B cell (primary cell): Measurements from ENCODE around the gene ZNF846. TPM values are rescaled to one million over a fixed set of nuclear protein-coding genes. Genes with fewer than 3 reads are reported as not detected.

Experiments
- ATAC-seq: fragments of 200-7000 bp; cut with Tn5 transposase; one replicate; pipeline ENCODE4 v1.10.0; 2021; ENCODE audit warnings: low read depth, mild to moderate bottlenecking, moderate number of reproducible peaks, moderate library complexity
- CTCF ChIA-PET: fragments of 350-600 bp; sonication (Branson Sonifier 250); formaldehyde crosslinking; loops from one replicate; lab custom pipeline; 2021; ENCODE audit warnings: antibody characterized with exemption, inconsistent platforms; lab: Charles Lee
- POLR2A ChIA-PET: fragments of 350-600 bp; sonication (Branson Sonifier 250); formaldehyde crosslinking; loops from one replicate; lab custom pipeline; 2021; ENCODE audit warnings: antibody characterized with exemption; lab: Charles Lee
- DNase-seq: peaks from one replicate; pipeline ENCODE4 v3.0.0; 2013
- H2AFZ ChIP-seq: 2 replicates; pipeline ENCODE4 v1.6.1; 2012; ENCODE audit warnings: mild to moderate bottlenecking, low read depth, low read length; ENCODE audit not compliant: insufficient read depth, poor library complexity, severe bottlenecking
- H3K27ac ChIP-seq, 2 donors: 1 replicate in 1 of 2; 2 replicates in 1 of 2; pipeline ENCODE4 v1.5.1; 2012 to 2013; ENCODE audit warnings: low read length in 2 of 2, mild to moderate bottlenecking in 2 of 2, moderate library complexity in 1 of 2
- H3K27me3 ChIP-seq, 4 experiments: fragments of 200-600 bp in 1 of 4; sonication (generic) in 1 of 4; replicated peaks in 1 of 4; 1 replicate in 2 of 4; 2 replicates in 2 of 4; pipeline versions ENCODE4 v1.6.1 to v1.7.0; 2013 to 2016; ENCODE audit warnings: low read length in 3 of 4, mild to moderate bottlenecking in 2 of 4, mixed read lengths in 1 of 4, moderate library complexity in 1 of 4; ENCODE audit not compliant: insufficient read depth in 4 of 4, control insufficient read depth in 3 of 4; ENCODE audit errors: control extremely low read depth in 1 of 4
- H3K36me3 ChIP-seq, 2 experiments: replicated peaks in 1 of 2; 1 replicate in 1 of 2; 2 replicates in 1 of 2; pipeline versions ENCODE4 v1.6.1 to v1.7.1; 2013; ENCODE audit warnings: low read length in 1 of 2; ENCODE audit not compliant: insufficient read depth in 2 of 2, control insufficient read depth in 1 of 2; ENCODE audit errors: control extremely low read depth in 1 of 2, extremely low read depth in 1 of 2
- H3K4me1 ChIP-seq, 2 donors: fragments of 200-600 bp in 1 of 2; sonication (generic) in 1 of 2; 1 replicate in 1 of 2; 2 replicates in 1 of 2; pipeline versions ENCODE4 v1.5.1 to v1.6.1; 2013 to 2017; ENCODE audit warnings: low read length in 2 of 2; ENCODE audit not compliant: control insufficient read depth in 2 of 2, insufficient read depth in 2 of 2
- H3K4me2 ChIP-seq: replicated peaks from 2 replicates; pipeline ENCODE3; 2012; ENCODE audit warnings: mild to moderate bottlenecking, low read depth, low read length; ENCODE audit not compliant: poor library complexity, severe bottlenecking
- H3K4me3 ChIP-seq, 5 experiments: fragments of 200-600 bp in 1 of 5; sonication (generic) in 1 of 5; 1 replicate in 3 of 5; 2 replicates in 2 of 5; pipeline versions ENCODE4 v1.5.1 to v1.7.0; 2011 to 2016; ENCODE audit warnings: low read length in 4 of 5, mild to moderate bottlenecking in 4 of 5, low read depth in 2 of 5, control low read depth in 1 of 5, moderate library complexity in 1 of 5; ENCODE audit not compliant: insufficient read depth in 1 of 5; ENCODE audit errors: control extremely low read depth in 1 of 5, extremely low read depth in 1 of 5
- H3K79me2 ChIP-seq: fragments of 200-600 bp; sonication (generic); one replicate; pipeline ENCODE4 v1.6.0; 2016; ENCODE audit warnings: low read length; ENCODE audit not compliant: control insufficient read depth, insufficient read depth
- H3K9ac ChIP-seq: fragments of 200-600 bp; sonication (generic); 2 replicates; pipeline ENCODE4 v1.6.1; 2017; ENCODE audit warnings: mild to moderate bottlenecking, low read length, moderate library complexity
- H3K9me3 ChIP-seq, 3 donors: one replicate each; pipeline versions ENCODE4 v1.6.1 to v1.7.1; 2013; ENCODE audit warnings: low read length in 2 of 3; ENCODE audit not compliant: control insufficient read depth in 2 of 3, insufficient read depth in 1 of 3; ENCODE audit errors: control extremely low read depth in 1 of 3
- H4K20me1 ChIP-seq: 2 replicates; pipeline ENCODE4 v1.6.0; 2012; ENCODE audit warnings: mild to moderate bottlenecking, low read length; ENCODE audit not compliant: insufficient read depth, control insufficient read depth, poor library complexity, severe bottlenecking
- H3K27ac Mint-ChIP-seq: one replicate; pipeline ENCODE4 v1.8.0; 2021; ENCODE audit warnings: mixed read lengths
- H3K27me3 Mint-ChIP-seq: one replicate; pipeline ENCODE4 v1.8.0; 2021; ENCODE audit warnings: mixed read lengths
- H3K4me1 Mint-ChIP-seq: one replicate; pipeline ENCODE4 v1.8.0; 2021; ENCODE audit warnings: mixed read lengths
- H3K4me3 Mint-ChIP-seq: one replicate; pipeline ENCODE4 v1.8.0; 2021; ENCODE audit warnings: mixed read lengths
- H3K9me3 Mint-ChIP-seq: one replicate; pipeline ENCODE4 v1.8.0; 2022; ENCODE audit warnings: mixed read lengths; ENCODE audit not compliant: insufficient read depth
- EZH2 ChIP-seq: IDR thresholded peaks from 2 replicates; pipeline ENCODE4 v1.6.1; 2012; ENCODE audit warnings: borderline replicate concordance, low read depth, mild to moderate bottlenecking, moderate library complexity, low read length; ENCODE audit not compliant: insufficient read depth, poor library complexity, severe bottlenecking
- WGBS: methylation state at CpG from one replicate; pipeline ENCODE4 v1.1.5; 2013; ENCODE audit warnings: missing lambda C conversion rate; ENCODE audit not compliant: insufficient coverage; 5-methylcytosine and 5-hydroxymethylcytosine counted together
- intact Hi-C: fragments of 100-400 bp; cut with micrococcal nuclease; formaldehyde crosslinking; loops from one replicate; pipeline ENCODE4 v1.10.0; 2022
- polyA plus RNA-seq: library from polyadenylated mRNA; depleted of rRNA; stranded (reverse); fragments of >200 nt; gene quantifications from 2 replicates; pipeline ENCODE4 v1.2.3, GENCODE V29; 2012
- total RNA-seq, 2 donors: library from RNA; stranded (reverse); fragments of 120-200 nt in 1 of 2; gene quantifications; 1 replicate in 1 of 2; 2 replicates in 1 of 2; pipeline versions ENCODE4 v1.2.3 to v1.2.4, GENCODE V29; 2013 to 2022
- TF ChIP-seq, protein P1 (sequence below): fragments of 200-600 bp; IDR thresholded peaks from one replicate; pipeline ENCODE4 v1.8.0; 2022; ENCODE audit warnings: antibody characterized with exemption, mild to moderate bottlenecking

The ZNF846 gene
- total and polyA plus RNA-seq, 2 donors (not counting 1 experiment from before 2014, with no cell fraction given): 8.8 to 18.2 TPM

DNA sequence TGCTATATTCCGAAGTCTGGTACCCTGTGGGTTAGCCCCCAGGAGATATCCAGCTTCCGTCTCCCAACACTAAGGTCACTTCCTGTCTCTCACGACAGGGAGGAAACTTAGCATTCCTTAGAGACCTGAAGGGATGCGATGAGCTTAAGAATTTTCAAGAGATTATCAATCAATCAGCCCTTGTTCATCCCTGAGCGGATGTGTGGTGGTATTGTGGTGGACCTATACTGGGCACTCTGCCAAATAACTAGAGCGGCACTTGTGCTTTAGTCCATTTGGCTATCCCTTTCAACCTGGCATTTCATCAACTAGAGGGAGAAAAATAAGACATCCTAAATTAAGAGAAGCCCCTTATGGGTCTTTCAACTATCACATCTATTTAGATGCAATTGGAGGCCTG is 62.7 kb downstream of the ZNF846 start:
- Histone ChIP-seq H2AFZ (no peak overlapping the region), H3K79me2 (no peaks in the 10 kb centered on the region), H3K27ac (no peak overlapping the region), H3K4me1 (peaks cover 8 to 11% of the 10 kb centered on the region in 2 donors), H3K36me3 (no peaks in the 10 kb centered on the region), H3K4me2 (no peak overlapping the region), H4K20me1 (no peaks in the 10 kb centered on the region), H3K4me3 (no peak overlapping the region), H3K9ac (no peak overlapping the region), H3K9me3 (peaks cover 0 to 21% (median 9%) of the 10 kb centered on the region in 3 donors), H3K27me3 (no peaks in the 10 kb centered on the region)
- ChIA-PET POLR2A (no interaction called here), CTCF (no interaction called here)
- Mint-ChIP-seq H3K4me1 (peaks cover 10% of the 10 kb centered on the region), H3K27me3 (peaks cover 4% of the 10 kb centered on the region), H3K4me3 (no peak overlapping the region), H3K9me3 (peaks cover 10% of the 10 kb centered on the region), H3K27ac (no peak overlapping the region)
- TF ChIP-seq, protein P1, sequence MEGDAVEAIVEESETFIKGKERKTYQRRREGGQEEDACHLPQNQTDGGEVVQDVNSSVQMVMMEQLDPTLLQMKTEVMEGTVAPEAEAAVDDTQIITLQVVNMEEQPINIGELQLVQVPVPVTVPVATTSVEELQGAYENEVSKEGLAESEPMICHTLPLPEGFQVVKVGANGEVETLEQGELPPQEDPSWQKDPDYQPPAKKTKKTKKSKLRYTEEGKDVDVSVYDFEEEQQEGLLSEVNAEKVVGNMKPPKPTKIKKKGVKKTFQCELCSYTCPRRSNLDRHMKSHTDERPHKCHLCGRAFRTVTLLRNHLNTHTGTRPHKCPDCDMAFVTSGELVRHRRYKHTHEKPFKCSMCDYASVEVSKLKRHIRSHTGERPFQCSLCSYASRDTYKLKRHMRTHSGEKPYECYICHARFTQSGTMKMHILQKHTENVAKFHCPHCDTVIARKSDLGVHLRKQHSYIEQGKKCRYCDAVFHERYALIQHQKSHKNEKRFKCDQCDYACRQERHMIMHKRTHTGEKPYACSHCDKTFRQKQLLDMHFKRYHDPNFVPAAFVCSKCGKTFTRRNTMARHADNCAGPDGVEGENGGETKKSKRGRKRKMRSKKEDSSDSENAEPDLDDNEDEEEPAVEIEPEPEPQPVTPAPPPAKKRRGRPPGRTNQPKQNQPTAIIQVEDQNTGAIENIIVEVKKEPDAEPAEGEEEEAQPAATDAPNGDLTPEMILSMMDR: no peak
- no peak for TF ChIP-seq EZH2
- 80% methylated on average over 3 of the region's 6 CpGs for WGBS
- no peak for DNase-seq
- intact Hi-C loops: no loop called here
- ATAC-seq: no peak

DNA sequence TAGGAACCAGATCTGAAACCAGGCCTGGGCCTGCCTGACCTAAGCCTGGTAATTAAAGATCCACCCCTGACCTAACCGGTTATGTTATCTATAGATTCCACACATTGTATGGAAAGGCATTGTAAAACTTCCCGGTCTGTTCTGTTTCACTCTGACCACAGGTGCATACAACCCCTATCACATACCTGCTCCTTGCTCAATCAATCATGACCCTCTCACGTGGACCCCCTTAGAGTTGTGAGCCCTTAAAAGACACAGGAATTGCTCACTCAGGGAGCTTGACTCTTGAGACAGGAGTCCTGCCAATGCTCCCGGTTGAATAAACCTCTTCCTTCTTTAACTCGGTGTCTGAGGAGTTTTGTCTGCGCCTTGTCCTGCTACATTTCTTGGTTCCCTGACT is 66.4 kb downstream of the ZNF846 start:
- ATAC-seq: no peak
- DNase-seq: no peak
- Histone ChIP-seq H3K9me3 (peaks cover 0 to 26% (median 2%) of the 10 kb centered on the region in 3 donors), H3K79me2 (no peaks in the 10 kb centered on the region), H3K4me3 (no peak overlapping the region), H3K4me2 (no peak overlapping the region), H4K20me1 (no peaks in the 10 kb centered on the region), H3K9ac (no peak overlapping the region), H3K36me3 (no peaks in the 10 kb centered on the region), H3K27ac (no peak overlapping the region), H2AFZ (no peak overlapping the region), H3K27me3 (no peaks in the 10 kb centered on the region), H3K4me1 (no peaks in the 10 kb centered on the region)
- H3K4me1 Mint-ChIP-seq: no peaks in the 10 kb centered on the region
- ChIA-PET POLR2A (no interaction called here), CTCF (no interaction called here)
- H3K4me3 Mint-ChIP-seq: no peak overlapping the region
- peaks cover 8% of the 10 kb centered on the region for H3K9me3 Mint-ChIP-seq
- H3K27me3 Mint-ChIP-seq: peaks cover 4% of the 10 kb centered on the region
- intact Hi-C loops: no loop called here
- TF ChIP-seq EZH2: no peak
- TF ChIP-seq, protein P1: no peak
- 90% methylated on average over 3 of the region's 6 CpGs for WGBS
- no peak overlapping the region for H3K27ac Mint-ChIP-seq

Other genes starting within 250 kb of the ZNF846 start
- 22.1 and 22.3 TPM in 2 replicates for gene ZNF426, start 230.1 kb downstream of the ZNF846 start, total RNA-seq
- 2.7 and 5.6 TPM in 2 replicates for gene ZNF426, start 230.1 kb downstream of the ZNF846 start, polyA plus RNA-seq
- 48.0 and 53.5 TPM in 2 replicates for gene ZNF121, start 184.2 kb downstream of the ZNF846 start, total RNA-seq
- 7.1 and 14.4 TPM in 2 replicates for gene ZNF121, start 184.2 kb downstream of the ZNF846 start, polyA plus RNA-seq
- gene ZNF561, start 147.5 kb downstream of the ZNF846 start, total RNA-seq: 44.5 and 56.8 TPM in 2 replicates
- gene ZNF561, start 147.5 kb downstream of the ZNF846 start, polyA plus RNA-seq: 12.8 and 15.7 TPM in 2 replicates
- gene ZNF562, start 93.6 kb downstream of the ZNF846 start, total RNA-seq: 27.9 and 31.8 TPM in 2 replicates
- 3.7 and 4.1 TPM in 2 replicates for gene ZNF562, start 93.6 kb downstream of the ZNF846 start, polyA plus RNA-seq
- gene FBXL12, start 50.3 kb upstream of the ZNF846 start, total RNA-seq: 41.5 and 41.6 TPM in 2 replicates
- gene FBXL12, start 50.3 kb upstream of the ZNF846 start, polyA plus RNA-seq: 79.4 and 96.5 TPM in 2 replicates
- gene UBL5, start 59.2 kb upstream of the ZNF846 start, total RNA-seq: 154 and 183 TPM in 2 replicates
- gene UBL5, start 59.2 kb upstream of the ZNF846 start, polyA plus RNA-seq: 315 and 443 TPM in 2 replicates
- 58.5 and 58.9 TPM in 2 replicates for gene PIN1, start 66.6 kb upstream of the ZNF846 start, total RNA-seq
- gene PIN1, start 66.6 kb upstream of the ZNF846 start, polyA plus RNA-seq: 79.1 and 99.0 TPM in 2 replicates
- gene OLFM2, start 167.8 kb upstream of the ZNF846 start, total RNA-seq: not detected in 2 replicates
- gene OLFM2, start 167.8 kb upstream of the ZNF846 start, polyA plus RNA-seq: 0.15 TPM in 1 of 2 replicates, not detected in the other
- not detected in 2 replicates for gene COL5A3, start 241.8 kb upstream of the ZNF846 start, total RNA-seq
- gene COL5A3, start 241.8 kb upstream of the ZNF846 start, polyA plus RNA-seq: 0.01 and 0.04 TPM in 2 replicates
- gene RDH8, start 244.7 kb upstream of the ZNF846 start, total RNA-seq: not detected in 2 replicates
- gene RDH8, start 244.7 kb upstream of the ZNF846 start, polyA plus RNA-seq: not detected in 2 replicates